ENCODE measurements around the gene KCNJ16. TPM values are rescaled to one million over a fixed set of nuclear protein-coding genes. Genes with fewer than 3 reads are reported as not detected.

The KCNJ16 gene
- total RNA-seq, 1 donor: under 0.01 TPM

GRCh38 chr17:70157151-70157550, 82.1 kb downstream of the KCNJ16 start:
- Histone ChIP-seq H3K27me3 (ENCODE audit: insufficient read depth, low read length) (no peaks in the 10 kb centered on the region), H3K9me3 (ENCODE audit: low read depth, low read length) (no peaks in the 10 kb centered on the region), H3K4me3 (ENCODE audit: low read length) (no peak overlapping the region), H3K4me1 (ENCODE audit: insufficient read depth, low read length) (no peaks in the 10 kb centered on the region)

GRCh38 chr17:70158180-70158579, 83.2 kb downstream of the KCNJ16 start:
- H3K9me3 ChIP-seq (ENCODE audit: low read depth, low read length): no peaks in the 10 kb centered on the region
- no peaks in the 10 kb centered on the region for H3K27me3 ChIP-seq (ENCODE audit: insufficient read depth, low read length)
- H3K4me1 ChIP-seq (ENCODE audit: insufficient read depth, low read length): no peaks in the 10 kb centered on the region
- no peak overlapping the region for H3K4me3 ChIP-seq (ENCODE audit: low read length)

GRCh38 chr17:70158591-70158990, 83.6 kb downstream of the KCNJ16 start:
- Histone ChIP-seq H3K4me3 (ENCODE audit: low read length) (no peak overlapping the region), H3K27me3 (ENCODE audit: insufficient read depth, low read length) (no peaks in the 10 kb centered on the region), H3K4me1 (ENCODE audit: insufficient read depth, low read length) (no peaks in the 10 kb centered on the region), H3K9me3 (ENCODE audit: low read depth, low read length) (no peaks in the 10 kb centered on the region)

- Histone ChIP-seq H3K4me3 (ENCODE audit: low read length) (no peak overlapping the region), H3K9me3 (ENCODE audit: low read depth, low read length) (no peaks in the 10 kb centered on the region), H3K4me1 (ENCODE audit: insufficient read depth, low read length) (no peaks in the 10 kb centered on the region), H3K27me3 (ENCODE audit: insufficient read depth, low read length) (no peaks in the 10 kb centered on the region)
Measured at GRCh38 chr17:70159980-70160379, 85.0 kb downstream of the KCNJ16 start.

- Histone ChIP-seq H3K4me3 (ENCODE audit: low read length) (no peak overlapping the region), H3K9me3 (ENCODE audit: low read depth, low read length) (no peaks in the 10 kb centered on the region), H3K4me1 (ENCODE audit: insufficient read depth, low read length) (no peaks in the 10 kb centered on the region), H3K27me3 (ENCODE audit: insufficient read depth, low read length) (no peaks in the 10 kb centered on the region)
Measured at GRCh38 chr17:70161519-70161918, 86.5 kb downstream of the KCNJ16 start.

GRCh38 chr17:70165383-70165782, 90.4 kb downstream of the KCNJ16 start:
- no peak overlapping the region for H3K4me3 ChIP-seq (ENCODE audit: low read length)
- peaks cover 23% of the 10 kb centered on the region for H3K4me1 ChIP-seq (ENCODE audit: insufficient read depth, low read length)
- H3K9me3 ChIP-seq (ENCODE audit: low read depth, low read length): no peaks in the 10 kb centered on the region
- H3K27me3 ChIP-seq (ENCODE audit: insufficient read depth, low read length): peaks cover 6% of the 10 kb centered on the region

GRCh38 chr17:70166615-70167014, 91.6 kb downstream of the KCNJ16 start:
- no peaks in the 10 kb centered on the region for H3K9me3 ChIP-seq (ENCODE audit: low read depth, low read length)
- peaks cover 10% of the 10 kb centered on the region for H3K27me3 ChIP-seq (ENCODE audit: insufficient read depth, low read length)
- no peak overlapping the region for H3K4me3 ChIP-seq (ENCODE audit: low read length)
- H3K4me1 ChIP-seq (ENCODE audit: insufficient read depth, low read length): peaks cover 29% of the 10 kb centered on the region

- Histone ChIP-seq H3K4me3 (ENCODE audit: low read length) (peak overlapping the region; percentile 69), H3K9me3 (ENCODE audit: low read depth, low read length) (no peaks in the 10 kb centered on the region), H3K27me3 (ENCODE audit: insufficient read depth, low read length) (peaks cover 10% of the 10 kb centered on the region), H3K4me1 (ENCODE audit: insufficient read depth, low read length) (peaks cover 40% of the 10 kb centered on the region)
Measured at GRCh38 chr17:70168044-70168976, 93.3 kb downstream of the KCNJ16 start.

GRCh38 chr17:70168977-70169708, 94.1 kb downstream of the KCNJ16 start, which contains the start of gene KCNJ2:
TSS of gene KCNJ2 (plus strand) at chr17:70169532. CDS start at chr17:70175040, 5,508 bp downstream.
- Histone ChIP-seq H3K9me3 (ENCODE audit: low read depth, low read length) (no peaks in the 10 kb centered on the region), H3K4me1 (ENCODE audit: insufficient read depth, low read length) (peaks cover 47% of the 10 kb centered on the region), H3K27me3 (ENCODE audit: insufficient read depth, low read length) (peaks cover 10% of the 10 kb centered on the region), H3K4me3 (ENCODE audit: low read length) (peak within 1 kb of the TSS; percentile 69)

- peaks cover 10% of the 10 kb centered on the region for H3K27me3 ChIP-seq (ENCODE audit: insufficient read depth, low read length)
- peaks cover 47% of the 10 kb centered on the region for H3K4me1 ChIP-seq (ENCODE audit: insufficient read depth, low read length)
- H3K9me3 ChIP-seq (ENCODE audit: low read depth, low read length): no peaks in the 10 kb centered on the region
- peak overlapping the region; percentile 69 for H3K4me3 ChIP-seq (ENCODE audit: low read length)
Measured at GRCh38 chr17:70169709-70170597, 94.9 kb downstream of the KCNJ16 start.

GRCh38 chr17:70171159-70171558, 96.1 kb downstream of the KCNJ16 start:
- Histone ChIP-seq H3K4me3 (ENCODE audit: low read length) (peak overlapping the region; percentile 69), H3K27me3 (ENCODE audit: insufficient read depth, low read length) (peaks cover 10% of the 10 kb centered on the region), H3K9me3 (ENCODE audit: low read depth, low read length) (no peaks in the 10 kb centered on the region), H3K4me1 (ENCODE audit: insufficient read depth, low read length) (peaks cover 47% of the 10 kb centered on the region)

GRCh38 chr17:70172449-70172848, 97.4 kb downstream of the KCNJ16 start:
- H3K4me1 ChIP-seq (ENCODE audit: insufficient read depth, low read length): peaks cover 52% of the 10 kb centered on the region
- H3K9me3 ChIP-seq (ENCODE audit: low read depth, low read length): no peaks in the 10 kb centered on the region
- H3K4me3 ChIP-seq (ENCODE audit: low read length): no peak overlapping the region

GRCh38 chr17:70172923-70173322, 97.9 kb downstream of the KCNJ16 start:
- peaks cover 53% of the 10 kb centered on the region for H3K4me1 ChIP-seq (ENCODE audit: insufficient read depth, low read length)
- peaks cover 10% of the 10 kb centered on the region for H3K27me3 ChIP-seq (ENCODE audit: insufficient read depth, low read length)
- H3K4me3 ChIP-seq (ENCODE audit: low read length): no peak overlapping the region
- no peaks in the 10 kb centered on the region for H3K9me3 ChIP-seq (ENCODE audit: low read depth, low read length)

More at GRCh38 chr17:70172449-70172848, 97.4 kb downstream of the KCNJ16 start:
- H3K27me3 ChIP-seq (ENCODE audit: insufficient read depth, low read length): peaks cover 10% of the 10 kb centered on the region

- Histone ChIP-seq H3K27me3 (ENCODE audit: insufficient read depth, low read length) (peaks cover 10% of the 10 kb centered on the region), H3K4me1 (ENCODE audit: insufficient read depth, low read length) (peaks cover 45% of the 10 kb centered on the region), H3K4me3 (ENCODE audit: low read length) (no peak overlapping the region), H3K9me3 (ENCODE audit: low read depth, low read length) (no peaks in the 10 kb centered on the region)
Measured at GRCh38 chr17:70173681-70174080, 98.7 kb downstream of the KCNJ16 start.
